Neural progenitor cell (in vitro differentiated cells): ENCODE results near the gene STT3A.

ENCODE experiments used
- EZH2 ChIP-seq: fragments of 200-600 bp; sonication (generic); IDR thresholded peaks from 2 replicates; pipeline ENCODE4 v1.6.1; 2017; ENCODE audit warnings: antibody characterized with exemption, mild to moderate bottlenecking, moderate library complexity
- EZH2phosphoT487 ChIP-seq: fragments of 200-600 bp; sonication (generic); IDR thresholded peaks from 2 replicates; pipeline ENCODE4 v1.6.1; 2017; ENCODE audit warnings: antibody characterized with exemption

- TF ChIP-seq EZH2 (no peak), EZH2phosphoT487 (no peak)
Measured at GRCh38 chr11:125621995-125622394, 29.3 kb downstream of the STT3A start.
